ENCODE measurements around the gene APOA4.
"Not testable (repeated sequence)": the region's sequence is repeated elsewhere in the genome, so short reads cannot be mapped to it uniquely, and the experiment has no call there.

The APOA4 gene

DNA sequence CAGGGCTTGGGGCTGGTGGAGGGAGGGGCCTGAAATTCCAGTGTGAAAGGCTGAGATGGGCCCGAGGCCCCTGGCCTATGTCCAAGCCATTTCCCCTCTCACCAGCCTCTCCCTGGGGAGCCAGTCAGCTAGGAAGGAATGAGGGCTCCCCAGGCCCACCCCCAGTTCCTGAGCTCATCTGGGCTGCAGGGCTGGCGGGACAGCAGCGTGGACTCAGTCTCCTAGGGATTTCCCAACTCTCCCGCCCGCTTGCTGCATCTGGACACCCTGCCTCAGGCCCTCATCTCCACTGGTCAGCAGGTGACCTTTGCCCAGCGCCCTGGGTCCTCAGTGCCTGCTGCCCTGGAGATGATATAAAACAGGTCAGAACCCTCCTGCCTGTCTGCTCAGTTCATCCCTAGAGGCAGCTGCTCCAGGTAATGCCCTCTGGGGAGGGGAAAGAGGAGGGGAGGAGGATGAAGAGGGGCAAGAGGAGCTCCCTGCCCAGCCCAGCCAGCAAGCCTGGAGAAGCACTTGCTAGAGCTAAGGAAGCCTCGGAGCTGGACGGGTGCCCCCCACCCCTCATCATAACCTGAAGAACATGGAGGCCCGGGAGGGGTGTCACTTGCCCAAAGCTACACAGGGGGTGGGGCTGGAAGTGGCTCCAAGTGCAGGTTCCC is 6.5 kb upstream of the APOA4 start, which contains the start of gene APOC3:
TSS of gene APOC3 (plus strand) at position 383 of the 659 bp plus-strand sequence. CDS start 676 bp downstream, outside the sequence.
- DNase-seq: no peak

DNA sequence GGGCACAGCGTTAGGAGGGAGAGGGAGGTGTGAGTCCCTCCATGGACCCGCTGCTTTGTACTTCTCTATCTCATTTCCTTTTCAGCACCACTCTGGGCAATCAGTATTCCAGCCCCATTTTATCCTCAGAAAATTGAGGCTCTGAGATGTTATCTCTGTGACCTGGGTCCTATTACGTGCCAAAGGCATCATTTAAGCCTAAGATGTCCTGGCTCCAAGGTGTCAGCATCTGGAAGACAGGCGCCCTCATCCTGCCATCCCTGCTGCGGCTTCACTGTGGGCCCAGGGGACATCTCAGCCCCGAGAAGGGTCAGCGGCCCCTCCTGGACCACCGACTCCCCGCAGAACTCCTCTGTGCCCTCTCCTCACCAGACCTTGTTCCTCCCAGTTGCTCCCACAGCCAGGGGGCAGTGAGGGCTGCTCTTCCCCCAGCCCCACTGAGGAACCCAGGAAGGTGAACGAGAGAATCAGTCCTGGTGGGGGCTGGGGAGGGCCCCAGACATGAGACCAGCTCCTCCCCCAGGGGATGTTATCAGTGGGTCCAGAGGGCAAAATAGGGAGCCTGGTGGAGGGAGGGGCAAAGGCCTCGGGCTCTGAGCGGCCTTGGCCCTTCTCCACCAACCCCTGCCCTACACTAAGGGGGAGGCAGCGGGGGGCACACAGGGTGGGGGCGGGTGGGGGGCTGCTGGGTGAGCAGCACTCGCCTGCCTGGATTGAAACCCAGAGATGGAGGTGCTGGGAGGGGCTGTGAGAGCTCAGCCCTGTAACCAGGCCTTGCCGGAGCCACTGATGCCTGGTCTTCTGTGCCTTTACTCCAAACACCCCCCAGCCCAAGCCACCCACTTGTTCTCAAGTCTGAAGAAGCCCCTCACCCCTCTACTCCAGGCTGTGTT is 5.8 kb upstream of the APOA4 start:
- no peak for DNase-seq

DNA sequence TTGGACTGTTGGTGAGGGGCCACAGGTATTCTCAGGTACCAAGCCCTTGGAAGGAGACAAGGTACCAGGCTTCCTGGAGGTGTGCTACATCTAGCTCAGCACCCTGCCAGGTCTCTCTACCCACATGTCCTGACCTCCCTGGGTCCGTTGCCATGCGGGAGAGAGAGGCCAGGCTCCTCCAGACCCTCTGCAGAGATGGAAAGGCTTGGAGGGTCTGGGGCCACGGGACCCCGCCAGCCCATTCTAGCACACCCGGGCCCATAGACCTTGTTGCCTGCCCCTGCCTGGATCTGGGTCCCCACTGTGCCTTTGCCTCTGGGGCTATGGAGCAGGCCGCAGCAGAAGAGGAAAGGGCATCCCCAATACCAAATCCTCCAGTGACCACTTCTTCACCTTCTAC is 4.4 kb upstream of the APOA4 start:
- no peak for DNase-seq

DNA sequence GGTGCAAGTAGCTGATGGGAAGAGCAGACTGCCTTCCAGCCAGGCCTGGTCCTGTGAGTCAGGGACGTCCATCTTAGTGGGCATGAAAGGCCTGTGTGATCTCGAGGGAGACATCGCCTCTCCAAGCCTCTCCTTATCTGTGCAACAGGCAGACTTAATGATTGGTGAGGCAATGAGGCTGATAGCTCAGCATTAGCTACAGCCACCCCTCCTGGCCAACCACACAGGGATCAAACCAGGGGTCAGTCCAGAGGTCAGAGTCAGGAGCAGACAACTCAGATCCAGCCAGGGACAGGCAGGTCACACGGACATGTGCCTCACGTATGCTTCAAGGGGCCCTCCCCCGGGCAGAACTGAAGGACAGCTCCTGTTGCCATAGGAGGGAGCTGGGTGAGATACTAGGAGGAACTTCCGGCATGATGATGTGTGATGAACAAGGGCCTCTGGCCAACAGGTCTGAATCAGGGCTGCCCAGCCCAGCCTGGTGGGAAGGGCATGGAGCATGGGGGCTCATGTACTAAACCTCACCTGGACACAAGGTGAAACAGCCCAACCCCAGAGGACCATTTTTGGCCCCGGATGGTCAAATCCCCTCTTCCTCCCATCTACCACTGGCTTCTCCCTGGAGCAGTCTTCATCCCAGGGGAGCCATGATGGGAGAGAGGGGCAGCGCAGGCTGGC is 3.8 kb upstream of the APOA4 start:
- DNase-seq: no peak

DNA sequence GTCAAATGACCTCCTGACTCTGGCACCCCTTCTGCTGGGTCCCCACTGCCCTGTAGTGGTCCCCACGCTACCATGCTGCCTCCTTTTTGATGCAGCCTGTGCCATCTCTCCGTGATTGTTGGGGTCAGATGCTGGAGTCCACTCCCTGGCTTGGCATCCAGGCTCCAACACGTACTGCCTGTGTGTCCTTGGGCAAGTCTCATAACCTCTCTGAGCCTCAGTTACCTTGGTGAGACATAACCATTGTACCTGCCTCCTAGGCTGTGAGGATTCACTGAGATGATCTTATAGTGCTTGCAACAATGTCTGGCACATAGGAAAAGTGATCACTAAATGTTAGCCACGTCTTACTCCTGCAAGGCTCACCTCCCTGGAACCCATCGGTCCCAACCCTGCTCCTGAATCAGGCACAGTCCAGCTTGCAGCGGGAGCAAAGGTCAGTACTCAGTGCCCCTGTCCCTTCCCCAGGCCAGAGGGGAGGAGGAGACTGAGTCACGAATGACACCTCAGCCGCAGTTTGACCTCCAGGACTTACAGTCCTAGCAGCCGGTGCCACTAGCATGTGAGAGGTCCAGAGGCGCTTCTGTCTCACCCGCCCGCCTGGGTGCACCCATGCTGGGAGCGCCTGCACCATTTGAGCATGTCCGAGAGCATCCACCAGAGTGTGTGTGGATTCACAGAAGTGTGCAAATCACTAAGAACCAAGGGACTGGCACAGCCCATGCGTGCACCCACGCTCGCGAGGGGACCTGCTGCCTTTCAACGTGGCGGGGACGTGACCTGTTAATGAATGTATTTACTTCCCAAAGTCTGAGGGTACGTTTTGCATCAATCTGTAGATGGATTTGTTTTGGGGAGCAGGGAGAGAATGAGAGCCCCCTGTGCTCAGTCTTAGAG is 3.0 kb upstream of the APOA4 start:
- no peak for DNase-seq

DNA sequence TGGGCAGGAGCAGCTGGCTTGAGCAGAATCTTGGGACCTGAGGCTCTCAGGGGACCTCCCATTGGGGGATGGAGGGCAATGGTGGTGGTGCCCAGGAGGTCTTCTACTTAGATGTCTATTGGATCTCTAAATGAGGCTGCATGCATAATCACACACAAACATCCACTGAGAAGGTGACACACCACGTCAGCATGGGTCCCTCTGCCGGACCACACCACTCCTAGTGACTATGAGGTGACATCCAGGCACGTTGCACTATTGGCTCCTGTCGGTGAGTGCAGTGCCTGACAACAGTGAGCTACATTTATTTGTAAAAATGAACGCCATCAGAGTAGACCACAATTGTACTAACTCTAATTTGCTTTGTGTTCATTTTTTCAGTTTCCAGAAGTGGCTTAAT is 2.3 kb upstream of the APOA4 start:
- DNase-seq: no peak

DNA sequence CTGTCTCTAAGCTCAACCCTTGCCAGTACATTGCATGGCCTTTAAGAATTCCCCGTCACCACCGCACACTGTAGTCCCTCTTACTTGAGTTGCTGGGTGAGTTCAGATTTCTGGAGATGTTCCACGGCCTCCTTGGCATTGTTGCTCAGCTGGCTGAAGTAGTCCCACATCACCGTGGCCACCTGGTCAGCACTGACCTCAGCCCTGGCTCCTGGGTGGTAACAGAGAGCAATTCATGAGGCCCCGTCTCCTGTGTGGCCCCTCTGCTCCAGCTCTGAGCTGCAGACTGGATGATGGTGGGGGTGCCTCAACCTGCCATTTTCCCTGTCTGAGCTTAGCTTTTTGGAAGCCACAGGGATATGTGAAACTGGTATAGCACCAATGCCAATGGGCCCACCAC is 529 bp downstream of the APOA4 start:
- DNase-seq: no peak

DNA sequence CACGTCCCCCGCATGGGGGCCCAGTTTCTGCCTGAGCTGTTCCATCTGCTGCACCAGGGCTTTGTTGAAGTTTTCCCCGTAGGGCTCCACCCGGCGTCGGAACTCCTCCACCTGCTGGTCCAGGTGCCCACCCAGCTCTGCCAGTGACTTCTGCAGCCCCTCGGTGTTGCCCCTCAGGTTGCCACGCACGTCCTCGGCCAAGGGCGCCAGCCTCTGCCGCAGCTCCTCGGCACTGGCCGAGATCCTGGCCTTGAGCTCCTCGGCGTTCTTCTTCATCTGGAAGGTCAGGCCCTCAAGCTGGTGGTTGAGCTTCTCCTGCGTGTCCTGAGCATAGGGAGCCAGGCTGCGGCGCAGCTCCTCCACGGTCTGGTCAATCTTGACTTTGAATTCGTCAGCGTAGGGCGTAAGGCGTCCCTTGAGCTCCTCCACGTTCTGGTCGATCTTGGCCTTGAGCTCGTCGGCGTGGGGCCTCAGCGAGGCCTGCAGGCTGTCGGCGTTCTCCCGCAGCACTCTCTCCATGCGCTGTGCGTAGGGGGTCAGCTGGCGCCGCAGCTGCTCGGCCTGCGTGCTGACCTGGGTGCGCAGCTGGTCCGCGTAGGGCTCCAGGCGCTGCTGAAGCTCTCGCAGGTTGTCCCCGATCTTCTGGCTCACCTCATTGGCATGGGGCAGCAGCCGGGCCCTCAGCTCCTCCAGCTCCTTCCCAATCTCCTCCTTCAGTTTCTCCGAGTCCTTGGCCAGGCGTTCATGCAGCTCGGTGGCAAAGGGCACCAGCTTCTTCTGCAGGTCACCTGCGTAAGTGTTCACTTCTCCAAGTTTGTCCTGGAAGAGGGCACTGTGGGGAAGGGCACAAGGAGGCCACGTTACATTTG is 1.8 kb downstream of the APOA4 start:
- no peak for DNase-seq

DNA sequence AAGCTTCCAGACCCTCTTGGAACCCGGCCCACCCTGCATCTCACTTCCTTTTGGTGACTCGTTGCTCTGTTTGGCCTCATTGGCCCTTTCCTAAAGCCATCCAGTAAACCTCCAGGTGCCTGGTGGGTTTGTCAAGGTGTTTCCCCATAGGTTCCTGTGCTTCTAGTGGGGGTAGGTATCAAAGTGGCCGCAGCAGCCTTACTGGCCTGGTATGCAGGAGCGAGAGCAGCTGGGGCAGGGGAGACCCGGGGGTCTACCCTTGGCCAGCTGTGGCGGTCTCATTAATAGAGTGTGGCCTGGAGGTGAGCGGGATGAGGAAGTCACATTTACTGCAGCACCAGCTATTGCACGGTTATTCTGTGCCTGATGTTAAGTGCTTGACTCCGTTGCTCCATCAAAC is 4.1 kb downstream of the APOA4 start:
- DNase-seq: no peak

DNA sequence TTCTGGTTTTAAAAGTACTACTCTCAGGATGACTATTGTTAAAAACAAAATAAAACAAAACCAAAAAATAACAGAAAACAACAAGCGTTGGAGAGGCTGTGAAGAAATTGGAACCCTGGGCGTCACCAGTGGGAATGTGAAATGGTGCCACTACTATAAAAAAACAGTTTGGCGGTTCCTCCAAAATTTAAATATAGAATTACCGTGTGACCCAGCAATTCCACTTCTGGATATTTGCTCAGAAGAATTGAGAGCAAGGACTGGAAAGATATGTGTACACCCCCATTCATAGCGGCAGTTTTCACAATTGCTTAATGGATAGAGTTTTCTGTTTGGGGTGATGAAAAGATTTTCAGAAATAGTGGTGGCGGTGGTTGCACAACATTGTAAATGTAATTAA is 8.6 kb downstream of the APOA4 start:
- no peak for DNase-seq

DNA sequence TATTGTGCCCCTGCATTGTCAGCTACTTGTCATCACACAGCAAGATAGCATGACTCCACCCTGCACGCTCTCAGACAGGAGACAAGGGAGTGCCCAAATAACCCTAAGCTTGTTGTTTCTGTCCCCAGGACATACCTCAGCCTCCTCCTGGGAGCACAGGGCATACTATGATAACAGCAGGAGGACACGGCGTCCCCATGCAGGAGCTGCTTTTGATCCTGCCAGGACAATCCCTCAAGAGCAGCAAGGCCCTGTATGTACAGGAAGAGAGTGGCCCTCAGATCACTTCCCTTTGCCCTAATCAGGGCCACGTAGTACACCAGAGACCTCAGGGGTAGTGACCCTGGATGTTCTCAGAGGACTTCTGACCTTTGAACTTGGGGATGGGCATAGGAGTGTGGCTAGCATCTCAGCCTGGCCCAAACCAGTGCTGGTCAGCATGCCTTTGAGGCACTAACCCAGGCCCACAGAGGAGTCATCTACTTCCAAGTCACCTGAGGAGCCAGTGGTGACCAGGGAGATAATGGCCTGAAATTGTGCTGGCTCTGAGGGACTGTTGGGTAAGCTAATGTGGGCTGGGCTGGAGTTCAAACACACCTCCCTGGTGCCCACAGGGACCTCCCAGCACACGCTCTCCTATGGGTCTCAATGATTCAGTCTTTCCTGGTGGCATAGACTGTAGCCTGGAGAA is 9.2 kb downstream of the APOA4 start:
- no peak for DNase-seq

DNA sequence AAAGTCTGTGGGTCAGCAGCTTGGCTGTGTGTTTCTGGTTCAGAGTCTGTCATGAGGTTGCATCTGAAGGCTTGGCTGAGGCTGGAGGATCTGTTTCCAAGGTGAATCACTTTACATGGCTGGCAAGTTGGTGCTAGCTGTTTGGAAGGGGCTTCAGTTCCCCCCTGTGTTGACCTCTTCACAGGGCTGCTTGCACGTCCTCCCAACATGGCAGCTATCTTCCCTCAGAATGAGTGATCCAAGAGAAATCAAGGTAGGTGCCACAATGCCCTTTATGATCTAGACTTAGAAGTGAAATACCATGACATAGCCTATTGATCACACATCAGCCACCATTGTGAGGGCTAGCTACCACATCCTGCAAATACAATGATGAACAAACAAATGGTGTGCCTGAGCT is 9.9 kb downstream of the APOA4 start:
- DNase-seq: no peak

DNA sequence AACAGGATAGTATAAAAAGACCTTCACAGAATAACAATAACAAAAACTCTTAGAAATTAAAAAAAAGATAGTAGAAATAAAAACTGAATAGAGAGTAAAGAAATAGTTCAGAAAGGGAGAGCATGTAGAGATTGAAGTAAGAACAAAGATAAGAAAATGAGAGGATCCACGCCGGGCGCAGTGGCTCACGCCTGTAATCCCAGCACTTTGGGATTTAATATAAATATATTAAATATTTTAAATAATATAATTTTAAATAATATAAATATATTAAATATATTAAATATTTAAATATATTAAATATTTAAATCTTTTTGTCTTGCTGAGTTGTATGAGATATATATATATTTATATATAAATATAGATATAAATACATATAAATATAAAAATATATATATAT is 11.0 kb downstream of the APOA4 start:
- DNase-seq: no peak

DNA sequence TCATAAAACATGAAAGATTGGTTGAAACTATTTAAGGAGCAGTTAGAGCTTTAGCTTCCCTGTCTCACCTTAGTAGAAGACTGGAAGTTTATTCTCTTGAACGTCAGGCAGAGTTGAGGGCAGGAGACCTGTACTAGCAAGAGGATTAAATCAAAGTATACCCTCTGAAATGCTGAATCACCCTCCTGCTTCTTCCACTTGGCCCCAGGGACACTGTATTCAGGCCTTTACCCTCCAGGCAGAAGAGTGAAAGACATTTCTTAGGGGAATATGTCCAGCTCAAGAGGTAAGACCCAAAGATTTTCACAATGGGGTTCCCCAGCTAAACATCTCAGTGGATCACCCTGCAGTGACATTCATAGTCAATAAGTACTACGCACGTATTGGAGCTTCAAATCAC is 11.9 kb downstream of the APOA4 start:
- no peak for DNase-seq

DNA sequence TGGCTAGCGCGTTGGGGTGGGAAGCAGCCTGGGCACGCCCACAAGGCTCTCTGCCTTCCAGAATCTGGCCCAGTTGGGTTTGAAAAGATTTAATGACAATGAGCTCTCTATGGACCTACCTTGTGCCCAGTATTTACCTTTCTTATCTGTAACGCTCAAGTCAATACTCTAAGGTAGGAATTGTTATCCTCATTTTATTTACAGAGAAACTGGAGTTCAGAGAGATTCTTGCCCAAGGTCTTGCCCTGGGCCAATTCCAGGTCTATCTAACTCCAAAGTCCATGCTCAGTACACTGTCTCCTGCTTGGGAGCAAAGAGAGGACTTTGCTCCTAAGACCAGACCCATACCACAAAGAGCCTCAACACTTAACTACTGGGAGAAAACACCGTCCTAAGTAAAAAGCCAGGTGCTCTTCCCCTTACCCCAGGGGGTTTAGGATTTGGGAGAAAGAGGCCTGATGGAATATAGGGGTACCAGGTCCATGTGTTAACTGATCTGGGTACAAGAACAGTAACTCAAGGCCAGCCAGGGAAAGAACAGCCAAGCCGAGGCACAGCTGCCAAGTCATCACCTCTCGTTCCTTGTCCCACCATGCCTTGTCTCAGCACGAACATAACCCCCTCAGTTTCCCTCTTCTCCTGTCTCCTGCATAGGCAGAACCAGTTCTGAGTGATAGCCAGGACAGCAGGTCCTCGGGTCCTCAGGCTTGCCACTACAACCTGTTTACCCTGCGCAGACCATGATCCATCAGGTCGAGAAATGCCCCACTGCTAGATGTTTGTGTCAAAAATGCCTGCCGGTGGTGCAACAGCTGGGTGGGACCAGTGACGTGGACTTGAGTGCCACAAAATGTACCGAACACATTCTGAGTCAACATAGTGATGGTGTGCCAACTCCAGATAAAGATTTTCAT is 14.6 kb downstream of the APOA4 start:
- no peak for DNase-seq

DNA sequence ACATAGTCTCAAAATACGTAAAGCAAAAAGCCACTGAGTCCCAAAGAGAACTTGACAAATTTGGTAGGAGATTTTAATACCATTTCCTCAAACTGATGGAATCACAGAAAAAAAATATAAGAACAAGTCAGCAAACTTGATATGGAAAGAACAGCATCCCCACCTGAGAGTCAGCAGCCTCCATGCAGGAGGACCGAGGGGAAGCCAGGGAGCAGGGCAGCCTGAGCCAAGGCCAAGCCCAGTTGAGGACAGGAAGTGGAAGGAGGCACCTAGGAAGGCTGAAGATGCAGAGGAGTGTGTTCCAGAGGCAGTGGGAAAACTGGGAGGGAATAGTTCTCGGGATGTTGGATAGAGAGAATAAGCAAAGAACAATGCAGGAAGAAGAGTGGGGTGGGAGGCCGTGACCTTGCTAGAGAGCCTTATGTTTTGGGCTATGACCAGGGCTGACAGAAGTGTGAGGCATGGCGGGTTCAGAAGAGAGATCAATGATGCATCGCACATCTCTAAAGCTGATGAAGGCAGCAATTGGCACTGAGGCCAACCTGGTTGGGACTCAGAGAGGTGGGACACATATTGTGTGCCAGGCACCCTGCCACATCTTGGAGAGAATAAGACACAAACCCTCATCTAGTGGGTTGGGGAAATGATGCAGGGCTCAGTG is 15.4 kb downstream of the APOA4 start:
- DNase-seq: no peak

DNA sequence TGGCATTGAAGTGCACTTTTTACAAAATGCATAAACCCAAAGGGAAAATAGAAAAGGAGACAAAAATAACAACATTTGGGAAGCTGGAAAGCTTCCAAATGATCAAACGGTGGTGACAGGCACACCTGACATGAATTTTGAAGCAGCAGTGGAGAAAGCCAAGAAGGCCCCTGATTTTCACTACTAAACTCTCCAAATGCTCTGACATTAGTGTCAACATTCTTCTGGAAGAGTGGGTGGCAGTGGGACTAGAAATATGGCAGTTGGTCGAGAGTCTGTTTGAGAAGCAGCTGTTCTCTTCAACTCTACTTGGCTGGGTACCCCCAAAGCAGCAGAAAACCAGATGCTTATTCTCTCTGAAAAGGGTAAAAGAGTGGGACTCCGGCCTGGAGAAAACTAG is 19.1 kb downstream of the APOA4 start:
- no peak for DNase-seq

DNA sequence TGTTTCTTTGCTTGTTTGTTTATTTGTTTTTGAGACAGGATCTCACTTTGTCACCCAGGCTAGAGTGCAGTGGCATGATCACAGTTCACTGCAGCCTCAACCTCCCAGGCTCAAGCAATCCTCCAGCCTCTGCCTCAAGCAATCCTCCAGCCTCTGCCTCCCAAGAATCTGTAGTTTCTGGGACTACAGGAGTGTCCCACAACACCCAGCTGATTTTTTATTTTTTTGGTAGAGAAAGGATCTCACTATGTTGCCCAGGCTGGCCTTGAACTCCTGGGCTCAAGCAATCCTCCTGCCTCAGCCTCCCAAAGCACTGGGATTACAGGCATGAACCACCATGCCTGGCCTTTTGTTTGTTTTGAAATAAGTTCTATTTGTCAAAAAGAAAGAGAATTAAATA is 21.4 kb downstream of the APOA4 start:
- not testable (repeated sequence) for DNase-seq

DNA sequence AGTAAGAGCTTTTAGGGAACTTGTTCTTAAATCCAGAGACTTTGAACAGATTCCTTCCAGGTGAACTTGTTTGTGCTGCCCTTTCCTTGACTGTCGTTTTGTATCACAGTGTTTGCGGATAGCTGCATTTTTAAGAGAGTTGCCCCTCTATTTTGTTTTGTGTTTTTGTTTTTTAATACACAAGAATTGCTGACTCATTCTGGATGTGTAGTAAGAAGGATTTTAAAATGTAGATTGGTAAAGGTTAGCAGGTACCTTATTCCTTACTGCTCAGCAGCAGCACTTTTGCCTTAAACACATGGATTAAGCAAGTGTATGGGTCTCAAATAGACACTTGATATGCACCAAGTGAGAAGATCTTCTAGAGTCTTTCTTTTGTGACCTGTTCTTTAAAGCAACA is 22.5 kb downstream of the APOA4 start:
- DNase-seq: no peak

All from CD4-positive, alpha-beta T cell treated with Interleukin-17A for 4 hours (primary cell).